Peyer's patch (tissue), 4 donors: Measurements from ENCODE around the gene PRAMEF17.

Experiments
- CTCF ChIP-seq, 6 experiments: fragments of 450-650 bp in 4 of 6; fragments of 200-600 bp in 2 of 6; sonication (generic) in 1 of 6; IDR thresholded peaks; one replicate each; pipeline ENCODE4 v1.5.1; 2017 to 2019; ENCODE audit warnings: antibody characterized with exemption in 6 of 6, mild to moderate bottlenecking in 3 of 6, moderate library complexity in 1 of 6
- POLR2A ChIP-seq, 2 donors: fragments of 450-650 bp; IDR thresholded peaks; one replicate each; pipeline ENCODE4 v1.5.1; 2017; ENCODE audit warnings: antibody characterized with exemption in 2 of 2, mild to moderate bottlenecking in 2 of 2, moderate library complexity in 2 of 2

GRCh38 chr1:13430495-13430894, 41.1 kb downstream of the PRAMEF17 start:
- TF ChIP-seq POLR2A (IDR thresholded peaks at IDR 0.05): no peak
- no peak for TF ChIP-seq CTCF (IDR thresholded peaks at IDR 0.05)
